ENCODE measurements around the gene BAG1.

The BAG1 gene

GRCh38 chr9:33291901-33292300, 27.4 kb upstream of the BAG1 start:
- Histone ChIP-seq H3K27ac (ENCODE audit: low read length) (no peak overlapping the region), H3K4me1 (ENCODE audit: control insufficient read depth, low read depth, low read length) (peaks cover 4% of the 10 kb centered on the region), H3K4me3 (ENCODE audit: low read length) (no peak overlapping the region), H3K9me3 (ENCODE audit: control insufficient read depth, low read depth, low read length) (no peaks in the 10 kb centered on the region), H3K36me3 (ENCODE audit: control insufficient read depth, low read depth, low read length) (peaks cover 23% of the 10 kb centered on the region), H3K27me3 (ENCODE audit: control insufficient read depth, insufficient read depth, low read length) (no peaks in the 10 kb centered on the region), H3K9ac (ENCODE audit: low read length) (no peak overlapping the region)

GRCh38 chr9:33291031-33291397, 26.5 kb upstream of the BAG1 start:
- H3K9me3 ChIP-seq (ENCODE audit: control insufficient read depth, low read depth, low read length): no peaks in the 10 kb centered on the region
- H3K4me3 ChIP-seq (ENCODE audit: low read length): peak overlapping the region; percentile 95
- peak overlapping the region; percentile 77 for H3K27ac ChIP-seq (ENCODE audit: low read length)
- H3K27me3 ChIP-seq (ENCODE audit: control insufficient read depth, insufficient read depth, low read length): no peaks in the 10 kb centered on the region
- H3K4me1 ChIP-seq (ENCODE audit: control insufficient read depth, low read depth, low read length): peaks cover 4% of the 10 kb centered on the region
- H3K36me3 ChIP-seq (ENCODE audit: control insufficient read depth, low read depth, low read length): peaks cover 14% of the 10 kb centered on the region
- H3K9ac ChIP-seq (ENCODE audit: low read length): peak overlapping the region; percentile 99

- H3K9ac ChIP-seq (ENCODE audit: low read length): peak within 1 kb of the TSS; percentile 99
- no peaks in the 10 kb centered on the region for H3K9me3 ChIP-seq (ENCODE audit: control insufficient read depth, low read depth, low read length)
- no peaks in the 10 kb centered on the region for H3K27me3 ChIP-seq (ENCODE audit: control insufficient read depth, insufficient read depth, low read length)
- H3K27ac ChIP-seq (ENCODE audit: low read length): peak within 1 kb of the TSS; percentile 98
- peaks cover 4% of the 10 kb centered on the region for H3K4me1 ChIP-seq (ENCODE audit: control insufficient read depth, low read depth, low read length)
- H3K36me3 ChIP-seq (ENCODE audit: control insufficient read depth, low read depth, low read length): peaks cover 8% of the 10 kb centered on the region
- peak within 1 kb of the TSS; percentile 95 for H3K4me3 ChIP-seq (ENCODE audit: low read length)
Observed at GRCh38 chr9:33290247-33291030, 25.9 kb upstream of the BAG1 start, which contains the start of gene NFX1. Gene NFX1 (plus strand): TSS chr9:33290516. CDS start chr9:33290573, 57 bp downstream.

- Histone ChIP-seq H3K4me3 (ENCODE audit: low read length) (peak overlapping the region; percentile 95), H3K9me3 (ENCODE audit: control insufficient read depth, low read depth, low read length) (no peaks in the 10 kb centered on the region), H3K27me3 (ENCODE audit: control insufficient read depth, insufficient read depth, low read length) (no peaks in the 10 kb centered on the region), H3K4me1 (ENCODE audit: control insufficient read depth, low read depth, low read length) (peaks cover 4% of the 10 kb centered on the region), H3K36me3 (ENCODE audit: control insufficient read depth, low read depth, low read length) (peaks cover 7% of the 10 kb centered on the region), H3K27ac (ENCODE audit: low read length) (peak overlapping the region; percentile 98), H3K9ac (ENCODE audit: low read length) (peak overlapping the region; percentile 99)
Observed at GRCh38 chr9:33289936-33290246, 25.4 kb upstream of the BAG1 start.

GRCh38 chr9:33289496-33289895, 25.0 kb upstream of the BAG1 start:
- H3K4me1 ChIP-seq (ENCODE audit: control insufficient read depth, low read depth, low read length): peaks cover 4% of the 10 kb centered on the region
- H3K27ac ChIP-seq (ENCODE audit: low read length): no peak overlapping the region
- no peaks in the 10 kb centered on the region for H3K27me3 ChIP-seq (ENCODE audit: control insufficient read depth, insufficient read depth, low read length)

GRCh38 chr9:33288828-33289483, 24.4 kb upstream of the BAG1 start:
- H3K4me1 ChIP-seq (ENCODE audit: control insufficient read depth, low read depth, low read length): peaks cover 4% of the 10 kb centered on the region
- H3K9ac ChIP-seq (ENCODE audit: low read length): no peak overlapping the region
- H3K4me3 ChIP-seq (ENCODE audit: low read length): peak overlapping the region; percentile 95
- H3K27me3 ChIP-seq (ENCODE audit: control insufficient read depth, insufficient read depth, low read length): no peaks in the 10 kb centered on the region
- H3K27ac ChIP-seq (ENCODE audit: low read length): no peak overlapping the region
- H3K36me3 ChIP-seq (ENCODE audit: control insufficient read depth, low read depth, low read length): no peaks in the 10 kb centered on the region
- H3K9me3 ChIP-seq (ENCODE audit: control insufficient read depth, low read depth, low read length): no peaks in the 10 kb centered on the region

More at GRCh38 chr9:33289496-33289895, 25.0 kb upstream of the BAG1 start:
- H3K9ac ChIP-seq (ENCODE audit: low read length): peak overlapping the region; percentile 99
- peak overlapping the region; percentile 95 for H3K4me3 ChIP-seq (ENCODE audit: low read length)
- peaks cover 4% of the 10 kb centered on the region for H3K36me3 ChIP-seq (ENCODE audit: control insufficient read depth, low read depth, low read length)
- H3K9me3 ChIP-seq (ENCODE audit: control insufficient read depth, low read depth, low read length): no peaks in the 10 kb centered on the region

GRCh38 chr9:33288235-33288634, 23.7 kb upstream of the BAG1 start:
- Histone ChIP-seq H3K4me3 (ENCODE audit: low read length) (no peak overlapping the region), H3K9ac (ENCODE audit: low read length) (no peak overlapping the region), H3K27me3 (ENCODE audit: control insufficient read depth, insufficient read depth, low read length) (no peaks in the 10 kb centered on the region), H3K4me1 (ENCODE audit: control insufficient read depth, low read depth, low read length) (peaks cover 4% of the 10 kb centered on the region), H3K36me3 (ENCODE audit: control insufficient read depth, low read depth, low read length) (no peaks in the 10 kb centered on the region), H3K9me3 (ENCODE audit: control insufficient read depth, low read depth, low read length) (no peaks in the 10 kb centered on the region), H3K27ac (ENCODE audit: low read length) (no peak overlapping the region)

GRCh38 chr9:33287087-33287490, 22.6 kb upstream of the BAG1 start:
- Histone ChIP-seq H3K9ac (ENCODE audit: low read length) (no peak overlapping the region), H3K36me3 (ENCODE audit: control insufficient read depth, low read depth, low read length) (peaks cover 3% of the 10 kb centered on the region), H3K27me3 (ENCODE audit: control insufficient read depth, insufficient read depth, low read length) (no peaks in the 10 kb centered on the region), H3K4me3 (ENCODE audit: low read length) (no peak overlapping the region), H3K4me1 (ENCODE audit: control insufficient read depth, low read depth, low read length) (peaks cover 4% of the 10 kb centered on the region), H3K9me3 (ENCODE audit: control insufficient read depth, low read depth, low read length) (no peaks in the 10 kb centered on the region), H3K27ac (ENCODE audit: low read length) (no peak overlapping the region)

GRCh38 chr9:33285502-33285901, 21.0 kb upstream of the BAG1 start:
- Histone ChIP-seq H3K4me1 (ENCODE audit: control insufficient read depth, low read depth, low read length) (no peaks in the 10 kb centered on the region), H3K9me3 (ENCODE audit: control insufficient read depth, low read depth, low read length) (no peaks in the 10 kb centered on the region), H3K36me3 (ENCODE audit: control insufficient read depth, low read depth, low read length) (peaks cover 13% of the 10 kb centered on the region), H3K27me3 (ENCODE audit: control insufficient read depth, insufficient read depth, low read length) (no peaks in the 10 kb centered on the region), H3K4me3 (ENCODE audit: low read length) (no peak overlapping the region), H3K9ac (ENCODE audit: low read length) (no peak overlapping the region), H3K27ac (ENCODE audit: low read length) (no peak overlapping the region)

GRCh38 chr9:33277484-33277883, 13.0 kb upstream of the BAG1 start:
- Histone ChIP-seq H3K9me3 (ENCODE audit: control insufficient read depth, low read depth, low read length) (no peaks in the 10 kb centered on the region), H3K9ac (ENCODE audit: low read length) (no peak overlapping the region), H3K36me3 (ENCODE audit: control insufficient read depth, low read depth, low read length) (peaks cover 50% of the 10 kb centered on the region)

GRCh38 chr9:33273972-33274328, 9.4 kb upstream of the BAG1 start:
- no peak overlapping the region for H3K4me3 ChIP-seq (ENCODE audit: low read length)
- H3K27me3 ChIP-seq (ENCODE audit: control insufficient read depth, insufficient read depth, low read length): no peaks in the 10 kb centered on the region
- no peaks in the 10 kb centered on the region for H3K9me3 ChIP-seq (ENCODE audit: control insufficient read depth, low read depth, low read length)
- no peak overlapping the region for H3K27ac ChIP-seq (ENCODE audit: low read length)
- H3K4me1 ChIP-seq (ENCODE audit: control insufficient read depth, low read depth, low read length): no peaks in the 10 kb centered on the region
- H3K9ac ChIP-seq (ENCODE audit: low read length): no peak overlapping the region
- H3K36me3 ChIP-seq (ENCODE audit: control insufficient read depth, low read depth, low read length): peaks cover 61% of the 10 kb centered on the region

More at GRCh38 chr9:33277484-33277883, 13.0 kb upstream of the BAG1 start:
- Histone ChIP-seq H3K4me3 (ENCODE audit: low read length) (no peak overlapping the region), H3K27ac (ENCODE audit: low read length) (no peak overlapping the region), H3K27me3 (ENCODE audit: control insufficient read depth, insufficient read depth, low read length) (no peaks in the 10 kb centered on the region), H3K4me1 (ENCODE audit: control insufficient read depth, low read depth, low read length) (no peaks in the 10 kb centered on the region)

Measured in iPS-18a (cell line).